ENCODE data around the gene MCOLN1.

The MCOLN1 gene

GRCh38 chr19:7544626-7545025 is 22.2 kb downstream of the MCOLN1 start:
- no peak for DNase-seq (ENCODE audit: low read depth)
- H3K4me3 ChIP-seq (ENCODE audit: low read depth, low read length), result no peak overlapping the region
- no peak for TF ChIP-seq CTCF (conservative IDR thresholded peaks at IDR 0.05; ENCODE audit: low read depth, low read length)

GRCh38 chr19:7545300-7545699 is 22.9 kb downstream of the MCOLN1 start:
- TF ChIP-seq CTCF (conservative IDR thresholded peaks at IDR 0.05; ENCODE audit: low read depth, low read length), result no peak

GRCh38 chr19:7545904-7546303 is 23.5 kb downstream of the MCOLN1 start:
- TF ChIP-seq CTCF (conservative IDR thresholded peaks at IDR 0.05; ENCODE audit: low read depth, low read length), result no peak
- no peak for DNase-seq (ENCODE audit: low read depth)
- no peak overlapping the region for H3K4me3 ChIP-seq (ENCODE audit: low read depth, low read length)

More at GRCh38 chr19:7545300-7545699, 22.9 kb downstream of the MCOLN1 start:
- H3K4me3 ChIP-seq (ENCODE audit: low read depth, low read length), result no peak overlapping the region
- DNase-seq (ENCODE audit: low read depth), result no peak

DNA sequence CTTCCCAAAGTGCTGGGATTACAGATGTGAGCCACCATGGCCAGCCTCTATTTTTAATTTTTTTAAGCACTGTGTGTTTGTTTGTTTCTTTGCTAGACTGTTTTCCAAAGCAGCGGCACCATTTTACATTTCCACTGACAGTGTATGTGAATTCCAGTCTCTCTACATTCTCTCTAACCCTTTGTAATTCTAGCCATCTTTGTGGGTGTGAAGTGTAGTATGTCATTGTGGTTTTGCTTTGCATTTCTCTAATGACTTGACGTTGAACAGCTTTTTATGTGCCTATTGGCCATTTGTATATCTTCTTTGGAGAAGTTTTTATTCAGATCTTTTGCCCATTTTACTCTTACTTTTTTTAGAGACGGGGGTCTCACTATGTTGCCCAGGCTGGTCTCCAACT is 24.7 kb downstream of the MCOLN1 start:
- no peak for DNase-seq (ENCODE audit: low read depth)
- no peak for TF ChIP-seq CTCF (conservative IDR thresholded peaks at IDR 0.05; ENCODE audit: low read depth, low read length)
- H3K4me3 ChIP-seq (ENCODE audit: low read depth, low read length), result no peak overlapping the region

DNA sequence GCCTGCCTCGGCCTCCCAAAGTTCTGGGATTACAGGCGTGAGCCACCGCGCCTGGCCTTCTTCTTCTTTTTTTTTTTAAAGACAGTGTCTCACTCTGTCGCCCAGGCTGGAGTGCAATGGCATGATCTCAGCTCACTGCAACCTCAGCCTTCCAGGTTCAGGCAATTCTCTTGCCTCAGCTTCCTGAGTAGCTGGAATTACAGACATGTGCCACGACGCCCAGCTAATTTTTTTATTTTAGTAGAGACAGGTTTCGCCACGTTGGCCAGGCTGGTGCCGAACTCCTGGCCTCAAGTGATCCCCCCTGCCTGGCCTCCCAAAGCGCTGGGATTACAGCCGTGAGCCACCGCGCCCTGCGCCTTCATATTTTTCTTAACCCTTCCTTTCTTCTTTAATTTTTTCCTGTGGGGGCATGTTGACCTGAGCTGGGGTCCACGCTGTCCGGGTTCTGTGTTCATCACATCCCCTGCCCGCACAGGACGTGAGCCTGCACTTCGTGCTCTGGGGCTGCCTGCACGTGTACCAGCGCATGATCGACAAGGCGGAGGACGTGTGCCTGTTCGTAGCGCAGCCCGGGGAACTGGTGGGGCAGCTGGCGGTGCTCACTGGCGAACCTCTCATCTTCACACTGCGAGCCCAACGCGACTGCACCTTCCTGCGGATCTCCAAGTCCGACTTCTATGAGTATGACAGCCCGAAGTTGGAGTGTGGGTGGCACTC is 27.2 kb downstream of the MCOLN1 start:
- no peak for DNase-seq (ENCODE audit: low read depth)
- no peak overlapping the region for H3K4me3 ChIP-seq (ENCODE audit: low read depth, low read length)
- TF ChIP-seq CTCF (conservative IDR thresholded peaks at IDR 0.05; ENCODE audit: low read depth, low read length), result no peak

DNA sequence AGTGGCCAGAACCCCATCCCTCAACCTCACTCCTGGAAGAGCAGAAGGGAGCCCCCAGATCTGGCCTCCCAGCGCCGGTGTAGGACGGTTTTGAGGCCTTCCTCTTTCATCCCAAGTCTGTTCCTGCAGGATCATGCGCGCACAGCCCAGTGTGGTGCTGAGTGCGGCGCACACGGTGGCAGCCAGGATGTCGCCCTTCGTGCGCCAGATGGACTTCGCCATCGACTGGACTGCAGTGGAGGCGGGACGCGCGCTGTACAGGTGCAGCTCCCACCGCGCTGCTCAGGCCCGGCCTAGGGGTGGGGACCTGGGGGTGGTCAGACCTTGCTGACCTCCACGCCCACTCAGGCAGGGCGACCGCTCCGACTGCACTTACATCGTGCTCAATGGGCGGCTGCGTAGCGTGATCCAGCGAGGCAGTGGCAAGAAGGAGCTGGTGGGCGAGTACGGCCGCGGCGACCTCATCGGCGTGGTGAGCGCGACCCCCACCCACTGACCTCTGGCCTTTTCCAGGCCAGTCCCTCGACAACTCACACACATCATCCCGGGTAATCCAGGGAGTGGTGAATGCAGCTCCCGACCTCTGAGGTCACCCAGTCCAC is 27.8 kb downstream of the MCOLN1 start:
- TF ChIP-seq CTCF (conservative IDR thresholded peaks at IDR 0.05; ENCODE audit: low read depth, low read length), result no peak
- DNase-seq (ENCODE audit: low read depth), result no peak
- H3K4me3 ChIP-seq (ENCODE audit: low read depth, low read length), result no peak overlapping the region
